Mesenchymal stem cell (in vitro differentiated cells and primary cell): Measurements from ENCODE around the gene HOXB13.

Experiments
- DNase-seq: peaks from one replicate; pipeline ENCODE4 v3.0.0-alpha.2; 2013
- H2AFZ ChIP-seq: one replicate; pipeline ENCODE4 v1.6.1; 2013; ENCODE audit warnings: low read depth, mild to moderate bottlenecking, control low read depth, inconsistent platforms, low read length, moderate library complexity
- H2AK5ac ChIP-seq: 2 replicates; pipeline ENCODE4 v1.6.1; 2013; ENCODE audit warnings: low read length, moderate library complexity, mild to moderate bottlenecking, inconsistent platforms; ENCODE audit not compliant: severe bottlenecking
- H2BK120ac ChIP-seq: one replicate; pipeline ENCODE4 v1.6.1; 2013; ENCODE audit warnings: low read depth, mild to moderate bottlenecking, inconsistent platforms, low read length, moderate library complexity
- H2BK12ac ChIP-seq, 2 experiments: one replicate each; pipeline ENCODE4 v1.6.1; 2013; ENCODE audit warnings: inconsistent platforms in 2 of 2, low read length in 2 of 2, mild to moderate bottlenecking in 2 of 2, moderate library complexity in 2 of 2, control low read depth in 1 of 2
- H2BK15ac ChIP-seq: one replicate; pipeline ENCODE4 v1.6.1; 2013; ENCODE audit warnings: mild to moderate bottlenecking, low read depth, inconsistent platforms; ENCODE audit not compliant: poor library complexity, severe bottlenecking
- H2BK5ac ChIP-seq: 2 replicates; pipeline ENCODE4 v1.6.1; 2013; ENCODE audit warnings: low read depth, mild to moderate bottlenecking, low read length, control low read depth, inconsistent platforms; ENCODE audit not compliant: poor library complexity, severe bottlenecking
- H3K14ac ChIP-seq, 2 experiments: one replicate each; pipeline ENCODE4 v1.6.1; 2013; ENCODE audit warnings: inconsistent platforms in 2 of 2, low read length in 2 of 2, control low read depth in 1 of 2, mild to moderate bottlenecking in 1 of 2, moderate library complexity in 1 of 2
- H3K18ac ChIP-seq, 2 experiments: one replicate each; pipeline ENCODE4 v1.6.1; 2013; ENCODE audit warnings: inconsistent platforms in 2 of 2, low read length in 2 of 2, control low read depth in 1 of 2, low read depth in 1 of 2, mild to moderate bottlenecking in 1 of 2
- H3K23ac ChIP-seq, 2 experiments: one replicate each; pipeline ENCODE4 v1.6.1; 2013; ENCODE audit warnings: inconsistent platforms in 2 of 2, low read length in 2 of 2, mild to moderate bottlenecking in 2 of 2, moderate library complexity in 2 of 2, control low read depth in 1 of 2
- H3K27ac ChIP-seq: 2 replicates; pipeline ENCODE4 v1.5.1; 2013; ENCODE audit warnings: mild to moderate bottlenecking, moderate library complexity, low read length, control low read depth, inconsistent platforms; ENCODE audit not compliant: poor library complexity, severe bottlenecking
- H3K27me3 ChIP-seq, 2 experiments: 2 replicates each; pipeline versions ENCODE4 v1.6.1 to v1.7.0; 2013; ENCODE audit warnings: low read length in 2 of 2, mild to moderate bottlenecking in 2 of 2, moderate library complexity in 2 of 2, control low read depth in 1 of 2, inconsistent platforms in 1 of 2; ENCODE audit not compliant: control insufficient read depth in 1 of 2, insufficient read depth in 1 of 2
- H3K36me3 ChIP-seq, 2 experiments: 2 replicates each; pipeline versions ENCODE4 v1.6.1 to v1.7.0; 2013; ENCODE audit warnings: low read length in 2 of 2, control low read depth in 1 of 2, inconsistent platforms in 1 of 2, low read depth in 1 of 2, mild to moderate bottlenecking in 1 of 2; ENCODE audit not compliant: insufficient read depth in 2 of 2, control insufficient read depth in 1 of 2
- H3K4ac ChIP-seq, 2 experiments: one replicate each; pipeline ENCODE4 v1.6.1; 2013; ENCODE audit warnings: inconsistent platforms in 2 of 2, low read length in 2 of 2, mild to moderate bottlenecking in 2 of 2, moderate library complexity in 2 of 2, control low read depth in 1 of 2, low read depth in 1 of 2
- H3K4me1 ChIP-seq: 2 replicates; pipeline ENCODE4 v1.6.1; 2013; ENCODE audit warnings: low read depth, low read length, control low read depth; ENCODE audit not compliant: control insufficient read depth, insufficient read depth
- H3K4me2 ChIP-seq: 2 replicates; pipeline ENCODE4 v1.6.1; 2013; ENCODE audit warnings: low read length, mild to moderate bottlenecking, inconsistent platforms; ENCODE audit not compliant: poor library complexity, severe bottlenecking
- H3K4me3 ChIP-seq, 2 experiments: 2 replicates each; pipeline versions ENCODE4 v1.5.1 to v1.7.0; 2013; ENCODE audit warnings: low read length in 2 of 2, mild to moderate bottlenecking in 2 of 2, control low read depth in 1 of 2, low read depth in 1 of 2; ENCODE audit not compliant: insufficient read depth in 1 of 2
- H3K79me1 ChIP-seq: replicated peaks from 2 replicates; pipeline ENCODE4 v1.6.1; 2013; ENCODE audit warnings: mild to moderate bottlenecking, control low read depth, low read length, inconsistent platforms; ENCODE audit not compliant: poor library complexity, severe bottlenecking
- H3K9ac ChIP-seq: 2 replicates; pipeline ENCODE4 v1.7.0; 2013; ENCODE audit warnings: mild to moderate bottlenecking, low read length, moderate library complexity
- H3K9me3 ChIP-seq: 2 replicates; pipeline ENCODE4 v1.7.0; 2013; ENCODE audit warnings: mild to moderate bottlenecking, low read length; ENCODE audit not compliant: control insufficient read depth
- H4K8ac ChIP-seq: one replicate; pipeline ENCODE4 v1.6.1; 2013; ENCODE audit warnings: inconsistent platforms, mild to moderate bottlenecking, low read length, moderate library complexity
- H4K91ac ChIP-seq: one replicate; pipeline ENCODE4 v1.6.1; 2013; ENCODE audit warnings: mild to moderate bottlenecking, low read length, inconsistent platforms
- WGBS: methylation state at CpG from one replicate; pipeline ENCODE4 v1.1.7; 2013; ENCODE audit warnings: mixed read lengths; 5-methylcytosine and 5-hydroxymethylcytosine counted together

The HOXB13 gene

GRCh38 chr17:48721009-48721402 is 7.5 kb downstream of the HOXB13 start:
- H3K4ac ChIP-seq = no peak overlapping the region
- H3K4me3 ChIP-seq = no peak overlapping the region
- H2BK120ac ChIP-seq = no peak overlapping the region
- peaks cover 25% of the 10 kb centered on the region for H3K4me1 ChIP-seq
- no peak overlapping the region for H4K8ac ChIP-seq
- H2AK5ac ChIP-seq = no peak overlapping the region
- 100% methylated on average over 1 of the region's 1 CpG for WGBS
- H3K27me3 ChIP-seq = peaks cover 93 to 99% of the 10 kb centered on the region in 2 experiments
- no peak overlapping the region for H2BK5ac ChIP-seq
- peaks cover 6% of the 10 kb centered on the region for H3K9me3 ChIP-seq
- no peak overlapping the region for H3K23ac ChIP-seq
- H2BK15ac ChIP-seq = no peak overlapping the region
- H2AFZ ChIP-seq = no peak overlapping the region
- no peak overlapping the region for H2BK12ac ChIP-seq
- H3K14ac ChIP-seq = no peak overlapping the region
- DNase-seq = no peak
- H3K4me2 ChIP-seq = no peak overlapping the region
- H4K91ac ChIP-seq = no peak overlapping the region
- H3K9ac ChIP-seq = no peak overlapping the region
- H3K79me1 ChIP-seq = no peaks in the 10 kb centered on the region
- no peaks in the 10 kb centered on the region for H3K36me3 ChIP-seq
- H3K18ac ChIP-seq = no peak overlapping the region
- H3K27ac ChIP-seq = no peak overlapping the region

GRCh38 chr17:48720266-48721008 is 8.1 kb downstream of the HOXB13 start:
- H2BK12ac ChIP-seq = peak overlapping the region in 1 of 2 experiments; percentile 6
- peak overlapping the region in 1 of 2 experiments; percentile 72 for H3K23ac ChIP-seq
- H2AFZ ChIP-seq = no peak overlapping the region
- H3K4me3 ChIP-seq = no peak overlapping the region
- peak; percentile 28 for DNase-seq
- H3K18ac ChIP-seq = no peak overlapping the region
- no peak overlapping the region for H2AK5ac ChIP-seq
- peak overlapping the region; percentile 39 for H2BK120ac ChIP-seq
- H2BK15ac ChIP-seq = no peak overlapping the region
- H3K9me3 ChIP-seq = peaks cover 6% of the 10 kb centered on the region
- H3K36me3 ChIP-seq = no peaks in the 10 kb centered on the region
- H3K4me2 ChIP-seq = no peak overlapping the region
- peak overlapping the region; percentile 83 for H4K91ac ChIP-seq
- H4K8ac ChIP-seq = peak overlapping the region; percentile 85
- H3K79me1 ChIP-seq = no peaks in the 10 kb centered on the region
- H3K27ac ChIP-seq = no peak overlapping the region
- 23% methylated on average over 9 of the region's 11 CpGs for WGBS
- H3K14ac ChIP-seq = no peak overlapping the region
- no peak overlapping the region for H3K9ac ChIP-seq
- peaks cover 93 to 99% of the 10 kb centered on the region in 2 experiments for H3K27me3 ChIP-seq
- peaks cover 24% of the 10 kb centered on the region for H3K4me1 ChIP-seq
- no peak overlapping the region for H2BK5ac ChIP-seq
- peak overlapping the region in 1 of 2 experiments; percentile 67 for H3K4ac ChIP-seq

- 10% methylated on average over 24 of the region's 37 CpGs for WGBS
- peaks cover 20% of the 10 kb centered on the region for H3K4me1 ChIP-seq
- no peak overlapping the region for H2AK5ac ChIP-seq
- no peaks in the 10 kb centered on the region for H3K79me1 ChIP-seq
- H2BK15ac ChIP-seq = no peak overlapping the region
- H3K18ac ChIP-seq = peak overlapping the region in 1 of 2 experiments; percentile 46
- H3K27me3 ChIP-seq = peaks cover 91 to 99% of the 10 kb centered on the region in 2 experiments
- H3K23ac ChIP-seq = peak overlapping the region in 1 of 2 experiments; percentile 72
- H2AFZ ChIP-seq = no peak overlapping the region
- H2BK120ac ChIP-seq = peak overlapping the region; percentile 39
- no peak overlapping the region for H2BK5ac ChIP-seq
- no peak overlapping the region for H3K14ac ChIP-seq
- peak overlapping the region in 1 of 2 experiments; percentile 67 for H3K4ac ChIP-seq
- H3K9ac ChIP-seq = no peak overlapping the region
- peak; percentile 53 for DNase-seq
- peaks cover 6% of the 10 kb centered on the region for H3K9me3 ChIP-seq
- peak overlapping the region; percentile 36 for H3K4me2 ChIP-seq
- peak overlapping the region in 1 of 2 experiments; percentile 29 for H3K4me3 ChIP-seq
- H4K91ac ChIP-seq = peak overlapping the region; percentile 83
- H2BK12ac ChIP-seq = peak overlapping the region in 1 of 2 experiments; percentile 6
- no peaks in the 10 kb centered on the region for H3K36me3 ChIP-seq
- no peak overlapping the region for H3K27ac ChIP-seq
- peak overlapping the region; percentile 85 for H4K8ac ChIP-seq
Observed at GRCh38 chr17:48719642-48720265, 8.8 kb downstream of the HOXB13 start.
